ENCODE data around the gene LRRTM3.

The LRRTM3 gene

GRCh38 chr10:67022099-67022498, 96.3 kb downstream of the LRRTM3 start:
- DNase-seq (ENCODE audit: low read depth) = no peak

DNA sequence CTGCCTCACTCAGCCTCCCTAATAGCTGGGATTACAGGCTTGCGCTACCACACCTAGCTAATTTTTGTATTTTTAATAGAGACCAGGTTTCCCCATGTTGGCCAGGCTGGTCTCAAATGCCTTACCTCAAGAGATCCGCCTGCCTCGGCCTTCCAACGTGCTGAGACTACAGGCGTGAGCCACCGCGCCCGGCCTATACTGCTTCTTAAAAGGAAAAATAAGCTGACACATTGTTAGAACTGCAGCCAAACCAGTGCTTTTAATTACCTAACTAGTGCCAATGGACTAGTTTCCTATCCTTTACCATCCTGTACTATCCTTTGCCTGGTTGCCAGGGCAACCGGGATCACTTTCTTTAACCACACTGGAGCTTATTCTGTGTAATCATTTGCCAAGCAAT, 108.0 kb downstream of the LRRTM3 start:
- no peak for DNase-seq (ENCODE audit: low read depth)

DNA sequence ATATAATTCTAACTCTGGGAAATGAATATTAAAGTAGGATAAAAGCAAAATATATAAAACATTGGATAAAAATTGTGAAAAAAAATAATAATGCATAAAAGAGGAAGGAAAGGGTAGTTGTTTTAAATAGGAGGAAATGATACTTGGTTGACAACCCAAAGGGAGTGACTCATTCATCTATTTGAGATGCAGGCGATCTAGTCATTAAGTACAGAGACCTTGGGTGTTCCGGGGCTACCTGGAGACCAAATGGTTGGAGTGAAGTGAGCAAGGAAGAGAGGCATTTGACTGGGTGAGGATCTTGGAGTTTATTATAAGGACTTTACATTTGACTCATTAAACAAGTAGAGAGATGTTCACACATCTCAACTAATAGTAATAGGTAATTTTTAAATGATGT, 111.0 kb downstream of the LRRTM3 start:
- no peak for DNase-seq (ENCODE audit: low read depth)

- no peak for DNase-seq (ENCODE audit: low read depth)
Measured at GRCh38 chr10:67043041-67043440, 117.2 kb downstream of the LRRTM3 start.

DNA sequence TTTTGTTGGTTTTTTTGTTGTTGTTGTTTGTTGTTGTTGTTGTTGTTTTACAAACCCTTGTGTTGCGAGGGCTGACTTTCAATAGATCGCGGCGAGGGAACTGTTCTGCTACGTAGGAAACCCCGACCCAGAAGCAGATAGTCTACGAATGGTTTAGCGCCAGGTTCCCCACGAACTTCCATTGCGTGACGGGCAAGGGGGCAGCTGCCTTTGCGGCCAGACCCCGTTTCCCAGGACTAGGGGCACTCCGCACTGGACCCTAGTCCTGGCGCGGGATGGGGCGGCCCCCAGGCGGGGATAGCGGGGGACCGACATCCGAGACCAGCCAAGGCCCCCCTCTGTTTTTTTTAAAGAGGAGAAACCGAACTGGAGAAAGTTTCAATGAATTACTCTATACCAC, 119.6 kb downstream of the LRRTM3 start:
- DNase-seq (ENCODE audit: low read depth) = no peak

- no peak for DNase-seq (ENCODE audit: low read depth)
Measured at GRCh38 chr10:67046507-67046906, 120.7 kb downstream of the LRRTM3 start.

GRCh38 chr10:67049988-67050387, 124.2 kb downstream of the LRRTM3 start:
- DNase-seq (ENCODE audit: low read depth) = no peak

DNA sequence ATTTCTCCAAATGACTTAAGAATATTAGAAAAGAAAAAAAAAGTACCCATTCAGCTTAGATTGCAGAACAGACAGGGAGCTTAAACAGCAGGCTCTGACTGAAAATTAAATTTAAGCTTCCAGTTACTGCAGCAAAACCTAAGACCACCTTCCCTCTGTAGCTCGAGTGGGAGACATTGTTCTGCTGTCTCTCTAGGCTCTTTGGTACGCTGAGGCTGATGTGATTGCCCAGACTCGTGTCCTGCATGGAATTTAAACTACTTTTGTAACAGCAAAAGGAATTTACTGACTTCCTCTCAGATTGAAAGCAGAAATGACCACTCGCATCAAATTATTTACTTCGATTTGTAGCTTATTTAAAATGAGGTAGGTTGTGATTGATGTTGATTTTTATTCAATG, 124.6 kb downstream of the LRRTM3 start:
- DNase-seq (ENCODE audit: low read depth) = no peak

GRCh38 chr10:67072654-67073053, 146.8 kb downstream of the LRRTM3 start:
- DNase-seq (ENCODE audit: low read depth) = no peak

DNA sequence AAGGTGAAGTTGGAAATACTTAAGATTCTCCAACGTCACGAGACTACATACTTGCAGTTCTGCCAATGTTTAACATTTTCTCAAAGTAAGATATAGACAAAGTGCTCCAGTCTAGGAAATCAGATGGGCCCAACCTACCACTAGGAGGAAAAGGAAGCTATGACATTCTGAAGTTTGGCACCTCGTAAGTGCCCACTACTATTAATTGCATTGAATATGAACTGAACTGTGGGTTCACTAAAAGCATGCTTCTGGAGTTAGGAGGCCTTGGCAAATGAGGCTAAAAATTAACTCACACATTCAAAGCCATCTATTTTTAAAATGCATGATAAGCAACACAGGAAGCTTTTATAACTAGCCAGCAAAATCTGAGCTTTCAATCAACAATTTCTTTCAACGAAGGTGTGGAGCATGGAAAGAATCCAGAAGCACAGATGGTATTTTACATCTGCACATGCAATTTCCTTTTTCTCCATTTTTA, 149.7 kb downstream of the LRRTM3 start:
- no peak for DNase-seq (ENCODE audit: low read depth)

DNA sequence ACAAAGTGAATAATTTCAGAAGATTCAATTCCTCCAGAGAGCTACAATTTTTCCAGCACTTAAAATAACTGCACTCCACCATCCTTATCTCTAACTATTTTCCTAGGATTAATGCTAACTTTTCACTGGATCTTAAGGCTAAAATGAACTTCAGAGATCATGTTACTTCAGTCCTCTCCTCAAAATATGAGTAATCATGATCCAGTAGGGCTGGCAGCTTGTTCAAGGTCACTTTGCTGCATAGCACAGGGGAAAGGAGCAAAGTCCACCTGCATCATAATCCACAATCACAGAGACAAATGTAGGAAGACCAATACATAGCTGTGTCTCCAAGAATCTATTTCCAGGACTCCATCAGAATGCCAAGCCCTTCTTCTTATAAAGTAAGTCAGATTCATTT, 150.3 kb downstream of the LRRTM3 start:
- DNase-seq (ENCODE audit: low read depth) = no peak

DNA sequence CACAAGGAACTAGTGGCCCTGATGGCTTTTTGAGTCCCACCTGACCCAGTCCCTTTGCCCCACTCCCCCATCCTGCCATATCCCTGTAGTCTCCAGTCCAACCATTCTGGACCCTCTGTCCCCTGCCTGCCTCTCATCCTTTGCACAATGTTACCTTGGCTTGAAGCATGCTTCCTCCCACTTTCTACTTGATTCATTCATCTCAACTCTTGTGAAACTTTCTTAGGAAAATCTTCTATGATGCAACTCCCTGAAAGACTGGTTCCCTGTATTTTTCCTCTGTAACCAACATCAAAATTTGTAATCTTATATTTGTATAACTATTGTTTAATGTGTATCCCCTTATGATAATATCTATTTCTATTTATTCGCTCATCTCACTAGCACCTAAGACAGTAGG, 151.5 kb downstream of the LRRTM3 start:
- DNase-seq (ENCODE audit: low read depth) = no peak

DNA sequence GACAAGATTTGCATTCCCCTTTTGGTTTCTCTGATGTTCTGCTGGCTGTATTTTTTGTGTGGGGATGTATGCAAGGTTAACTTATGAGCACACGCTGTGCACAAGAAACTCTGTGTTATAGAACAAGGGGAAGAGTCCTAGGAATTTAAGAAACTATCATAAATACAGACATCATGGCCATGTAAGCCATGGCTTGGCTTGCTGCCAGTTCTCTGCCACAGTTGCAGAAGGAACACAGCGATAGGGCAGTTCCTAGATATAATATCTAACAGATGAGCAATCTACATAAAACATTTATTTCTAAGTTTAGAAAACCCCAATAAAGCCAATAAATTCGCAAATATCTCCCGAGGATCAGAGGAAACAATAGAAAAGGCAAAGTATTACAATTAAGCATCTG, 153.3 kb downstream of the LRRTM3 start:
- no peak for DNase-seq (ENCODE audit: low read depth)

GRCh38 chr10:67086327-67087134, 160.7 kb downstream of the LRRTM3 start:
- DNase-seq (ENCODE audit: low read depth) = no peak

DNA sequence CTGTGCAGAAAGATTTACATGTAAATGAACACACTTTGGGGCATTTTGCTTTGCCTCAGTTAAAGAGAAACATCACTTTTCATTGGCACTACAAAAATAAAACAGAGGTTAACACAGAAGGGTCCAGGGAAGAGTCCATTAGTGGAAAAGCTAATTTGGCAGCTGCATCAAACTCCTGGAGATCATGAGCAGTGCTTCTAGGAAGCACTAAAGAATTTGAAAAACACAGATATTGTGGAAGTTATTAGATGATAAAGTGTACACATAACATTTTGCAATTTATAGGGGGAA, 161.2 kb downstream of the LRRTM3 start:
- DNase-seq (ENCODE audit: low read depth) = no peak

GRCh38 chr10:67088036-67088435, 162.2 kb downstream of the LRRTM3 start:
- no peak for DNase-seq (ENCODE audit: low read depth)

DNA sequence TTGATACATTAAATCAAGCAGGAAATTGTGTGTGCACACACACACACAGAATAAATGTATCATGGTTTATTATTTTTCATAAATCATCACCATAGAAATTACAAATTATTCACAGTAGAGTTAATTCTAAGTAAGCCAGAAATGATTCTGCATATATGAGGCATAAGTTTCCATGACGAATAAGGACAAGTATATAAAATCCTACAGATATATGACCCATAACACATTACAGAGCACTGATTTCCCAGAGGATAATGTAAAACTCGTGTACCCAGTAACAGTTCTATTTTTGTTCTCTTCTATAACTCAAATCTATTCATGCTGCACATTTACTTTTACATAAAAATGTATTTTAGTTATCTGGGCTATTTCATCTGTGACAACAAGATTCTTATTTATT, 169.7 kb downstream of the LRRTM3 start:
- DNase-seq (ENCODE audit: low read depth) = no peak

- DNase-seq (ENCODE audit: low read depth) = no peak
Measured at GRCh38 chr10:67098461-67098860, 172.6 kb downstream of the LRRTM3 start.

GRCh38 chr10:67100951-67101350, 175.1 kb downstream of the LRRTM3 start:
- DNase-seq (ENCODE audit: low read depth) = no peak

DNA sequence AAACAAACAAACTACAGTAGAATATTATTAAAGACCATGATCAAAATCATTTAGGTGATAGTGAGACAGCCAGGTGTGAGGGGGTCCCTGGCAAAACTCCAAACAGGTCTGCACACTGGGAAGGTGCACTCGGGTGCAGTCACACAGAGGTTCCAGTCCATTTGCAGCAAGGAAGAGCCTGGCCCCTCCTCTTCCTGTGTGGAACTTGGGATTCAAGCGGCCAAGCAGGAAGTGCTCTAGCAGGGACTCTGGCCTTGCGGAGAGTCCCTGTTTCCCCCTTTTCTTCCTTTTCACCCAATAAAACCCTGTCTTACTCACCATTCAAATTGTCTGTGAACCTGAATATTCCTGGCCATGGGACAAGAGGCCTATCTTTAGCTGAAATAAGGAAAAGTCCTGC, 181.8 kb downstream of the LRRTM3 start:
- no peak for DNase-seq (ENCODE audit: low read depth)

DNA sequence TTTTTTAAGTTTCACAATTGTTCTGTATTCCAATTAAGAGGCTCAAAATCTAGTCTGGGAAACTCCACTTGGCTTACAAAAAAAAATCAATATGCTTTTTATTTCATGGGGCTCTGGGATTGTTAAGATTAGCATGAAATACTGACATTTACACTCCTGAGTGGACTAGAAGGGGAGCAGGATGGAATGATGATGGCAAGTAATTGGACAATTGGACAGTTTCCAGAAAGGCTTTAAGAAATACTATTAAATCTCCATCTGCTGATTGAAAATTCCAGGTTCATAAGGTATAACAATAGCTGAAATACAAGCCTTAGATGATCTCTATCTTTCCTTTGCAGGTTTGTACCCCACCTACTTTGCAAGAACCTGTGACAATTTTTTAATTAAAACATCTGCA, 184.4 kb downstream of the LRRTM3 start:
- no peak for DNase-seq (ENCODE audit: low read depth)

DNA sequence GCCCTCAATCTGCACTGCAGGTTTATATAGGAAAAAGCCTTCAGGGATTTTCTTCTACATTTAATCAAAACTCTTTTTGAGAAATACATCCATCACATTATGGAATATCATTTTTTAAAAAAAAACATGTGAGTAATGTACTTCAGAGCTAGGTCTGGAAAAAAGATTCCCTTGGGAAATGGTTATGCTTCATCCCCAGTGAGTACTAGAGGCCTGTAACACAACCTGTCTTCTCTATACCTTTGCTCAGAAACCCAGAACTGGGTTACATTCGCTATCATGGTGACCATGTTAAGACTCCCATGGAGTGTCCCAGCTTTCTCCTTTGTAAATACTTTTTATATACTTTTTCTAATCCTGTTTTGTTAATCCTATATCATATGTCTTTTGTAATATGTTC, 186.9 kb downstream of the LRRTM3 start:
- no peak for DNase-seq (ENCODE audit: low read depth)

- no peak for DNase-seq (ENCODE audit: low read depth)
Measured at GRCh38 chr10:67114945-67115344, 189.1 kb downstream of the LRRTM3 start.

DNA sequence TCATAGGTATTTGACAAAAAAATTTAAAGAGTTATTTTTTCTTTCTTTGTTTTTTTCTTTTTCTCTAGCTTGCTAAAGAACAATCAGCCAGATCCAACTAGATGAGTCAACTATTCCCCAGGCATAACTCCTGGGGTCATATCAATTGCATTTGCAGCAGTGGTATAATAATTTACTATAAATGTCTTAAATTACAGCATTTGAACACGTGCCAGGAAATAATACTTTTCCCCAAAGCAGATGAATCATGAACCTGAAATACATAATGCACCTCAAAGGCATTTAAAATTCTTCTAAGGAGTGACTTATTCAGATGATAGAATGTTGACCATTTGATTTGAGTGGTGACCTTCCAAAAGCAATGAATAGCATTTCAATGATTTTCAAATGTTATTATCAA, 190.1 kb downstream of the LRRTM3 start:
- DNase-seq (ENCODE audit: low read depth) = no peak

GRCh38 chr10:67119651-67120050, 193.8 kb downstream of the LRRTM3 start:
- no peak for DNase-seq (ENCODE audit: low read depth)

Data from GM04503 (cell line).